Activated CD8-positive, alpha-beta memory T cell treated with anti-CD3 and anti-CD28 coated beads, Interleukin-2, amount 50 U/mL, for 24 hours (primary cell): ENCODE results near the gene DDX4.

Experiments
- DNase-seq: peaks from one replicate; pipeline ENCODE4 v3.0.0-alpha.2; 2020; ENCODE audit errors: extremely low read depth

The DDX4 gene

GRCh38 chr5:55865831-55866230 is 128.0 kb downstream of the DDX4 start:
- no peak for DNase-seq

GRCh38 chr5:55866485-55866884 is 128.6 kb downstream of the DDX4 start:
- no peak for DNase-seq
